ENCODE results near the gene NOTCH1.

DNA sequence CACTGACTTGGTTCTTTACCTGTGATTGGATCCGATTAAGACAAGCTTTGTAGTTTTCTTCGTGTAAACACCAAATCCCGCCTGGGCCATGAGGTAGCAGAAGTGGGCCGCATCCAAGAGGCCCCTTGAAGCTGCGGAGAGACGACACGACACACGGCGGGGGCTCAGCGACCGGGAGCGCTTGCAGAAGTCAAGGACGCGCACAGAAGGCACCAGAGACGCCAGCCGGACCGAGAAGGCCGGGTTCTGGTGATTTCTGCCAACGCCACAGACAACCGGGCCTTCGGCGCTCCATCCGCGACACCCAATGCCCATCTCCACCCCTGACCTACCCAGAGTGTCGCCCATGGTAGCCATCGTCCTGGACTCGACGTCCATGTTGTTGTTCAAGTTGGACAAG is 86.4 kb downstream of the NOTCH1 start:
- TF ChIP-seq KDM5A (IDR thresholded peaks at IDR 0.05; ENCODE audit: low read length): no peak
- no peak for TF ChIP-seq CTCF (IDR thresholded peaks at IDR 0.05; ENCODE audit: control extremely low read depth in 1 of 3, insufficient read depth in 1 of 3, low read depth in 1 of 3, low read length in 3 of 3)
- no peak for TF ChIP-seq ZNF274 (IDR thresholded peaks at IDR 0.05; ENCODE audit: borderline replicate concordance, extremely low read depth, low read length)
- no peak for TF ChIP-seq FOSL1 (IDR thresholded peaks at IDR 0.05; ENCODE audit: insufficient read depth, low read depth, low read length)
- TF ChIP-seq TAF1 (IDR thresholded peaks at IDR 0.05; ENCODE audit: low read depth, low read length): no peak
- no peak for TF ChIP-seq RAD21 (IDR thresholded peaks at IDR 0.05 in 1 of 2, conservative IDR thresholded peaks at IDR 0.05 in 1 of 2; ENCODE audit: low read depth in 2 of 2, low read length in 2 of 2)
- no peak for TF ChIP-seq SIN3A (conservative IDR thresholded peaks at IDR 0.05 in 1 of 2, IDR thresholded peaks at IDR 0.05 in 1 of 2; ENCODE audit: low read depth in 1 of 2, low read length in 2 of 2)
- TF ChIP-seq SIX5 (IDR thresholded peaks at IDR 0.05; ENCODE audit: low read depth, low read length): no peak
